Measurements from ENCODE around the gene POTEE. TPM values are rescaled to one million over a fixed set of nuclear protein-coding genes. Genes with fewer than 3 reads are reported as not detected.
A peak's percentile ranks its signal among the peaks of the same experiment; 100 is the strongest.
"Not testable (repeated sequence)": the region's sequence is repeated elsewhere in the genome, so short reads cannot be mapped to it uniquely, and the experiment has no call there.

Gene POTEE
- total RNA-seq (2022) (7.6 and 8.0 TPM in 2 replicates), Bru-seq, nascent RNA (percentile 72 among the genes with signal in this experiment), BruChase-seq, experiment 1, labeled RNA remaining after a 2-hour chase (percentile 89 among the genes with signal in this experiment), BruChase-seq, experiment 2, labeled RNA remaining after a 6-hour chase (percentile 89 among the genes with signal in this experiment)
- long read RNA-seq: 0 reads

- H3K27me3 Mint-ChIP-seq (ENCODE audit: insufficient read depth, unreplicated experiment): peaks cover 16% of the 10 kb centered on the region
- H3K36me3 Mint-ChIP-seq (ENCODE audit: insufficient read depth, unreplicated experiment); H3K9me3 ChIP-seq; H3K27me3 ChIP-seq (replicated peaks; ENCODE audit: control insufficient read depth, insufficient read depth, low read length); H3K4me1 Mint-ChIP-seq (ENCODE audit: low read depth, unreplicated experiment); H3K9me3 Mint-ChIP-seq (ENCODE audit: unreplicated experiment); H3K4me1 ChIP-seq; BruUV-seq (replicated peaks); H3K36me3 ChIP-seq (ENCODE audit: control insufficient read depth, insufficient read depth, low read length); intact Hi-C loops (cut with micrococcal nuclease; ENCODE audit: unreplicated experiment): not testable (repeated sequence)
- DNase-seq: peak; percentile 34 to 40
- ChIA-PET POLR2A (interaction anchor here (0.7 kb wide), 1 partner anchor 1080 kb away, joined by 19 read pairs; the partner anchor contains the start of gene POTEF), CTCF (interaction anchor here (0.6 kb wide), 1 partner anchor 1080 kb away, joined by 5 read pairs; the partner anchor contains the start of gene POTEF)
- peak within 1 kb of the TSS; percentile 88 for H3K27ac Mint-ChIP-seq (ENCODE audit: unreplicated experiment)
- peak within 1 kb of the TSS; percentile 41 for H3K4me3 ChIP-seq (ENCODE audit: low read depth, low read length)
- H3K4me3 Mint-ChIP-seq (ENCODE audit: unreplicated experiment): peak within 1 kb of the TSS; percentile 82
These were observed at the start of gene POTEE for GRCh38 chr2:131209030-131209772. Gene POTEE, plus strand, starts transcription at chr2:131209536. Its CDS starts 8,867 bp downstream, at chr2:131218403.

- H3K27ac Mint-ChIP-seq (ENCODE audit: unreplicated experiment); H3K36me3 Mint-ChIP-seq (ENCODE audit: insufficient read depth, unreplicated experiment); H3K4me3 ChIP-seq (ENCODE audit: low read depth, low read length); H3K4me1 ChIP-seq; H3K27me3 Mint-ChIP-seq (ENCODE audit: insufficient read depth, unreplicated experiment); H3K9me3 Mint-ChIP-seq (ENCODE audit: unreplicated experiment); DNase-seq; CTCF ChIA-PET; H3K27me3 ChIP-seq (replicated peaks; ENCODE audit: control insufficient read depth, insufficient read depth, low read length); intact Hi-C loops (cut with micrococcal nuclease; ENCODE audit: unreplicated experiment); H3K4me1 Mint-ChIP-seq (ENCODE audit: low read depth, unreplicated experiment); POLR2A ChIA-PET; H3K4me3 Mint-ChIP-seq (ENCODE audit: unreplicated experiment); H3K36me3 ChIP-seq (ENCODE audit: control insufficient read depth, insufficient read depth, low read length); H3K9me3 ChIP-seq; BruUV-seq (replicated peaks): not testable (repeated sequence)
These were observed 43.8 kb upstream of the POTEE start for GRCh38 chr2:131165562-131165961.

DNA sequence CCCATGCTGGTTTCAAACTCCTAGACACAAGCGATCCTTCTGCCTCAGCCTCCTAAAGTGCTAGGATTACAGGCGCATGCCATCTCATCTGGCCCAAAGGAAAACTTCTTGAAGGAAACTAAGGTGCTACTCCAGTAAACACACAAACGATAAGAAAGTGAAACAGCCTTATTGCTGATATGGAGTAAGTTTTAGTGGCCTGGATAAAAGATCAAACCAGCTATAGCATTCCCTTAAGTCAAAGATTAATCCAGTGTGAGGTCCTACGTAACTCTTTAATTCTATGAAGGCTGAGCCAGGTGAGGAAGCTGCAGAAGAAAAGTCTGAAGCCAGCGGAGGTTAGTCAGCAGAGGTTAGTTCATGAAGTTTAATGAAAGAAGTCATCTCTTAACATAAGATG is 40.8 kb upstream of the POTEE start:
- no peaks in the 10 kb centered on the region for H3K4me1 ChIP-seq
- TF ChIP-seq CTCF (IDR thresholded peaks at IDR 0.05; ENCODE audit: insufficient read depth in 1 of 2, low read depth in 1 of 2, low read length in 1 of 2, severe bottlenecking in 1 of 2, unreplicated experiment in 1 of 2): no peak
- peaks cover 5% of the 10 kb centered on the region for H3K27me3 Mint-ChIP-seq (ENCODE audit: insufficient read depth, unreplicated experiment)
- H3K36me3 Mint-ChIP-seq (ENCODE audit: insufficient read depth, unreplicated experiment): no peaks in the 10 kb centered on the region
- BruUV-seq (replicated peaks): no TSS peak
- no peaks in the 10 kb centered on the region for H3K9me3 ChIP-seq
- no peaks in the 10 kb centered on the region for H3K9me3 Mint-ChIP-seq (ENCODE audit: unreplicated experiment)
- H3K27me3 ChIP-seq (replicated peaks; ENCODE audit: control insufficient read depth, insufficient read depth, low read length): no peaks in the 10 kb centered on the region
- DNase-seq: no peak
- peaks cover 5% of the 10 kb centered on the region for H3K4me1 Mint-ChIP-seq (ENCODE audit: low read depth, unreplicated experiment)
- ChIA-PET POLR2A (no interaction called here), CTCF (no interaction called here)
- H3K4me3 Mint-ChIP-seq (ENCODE audit: unreplicated experiment): no peak overlapping the region
- H3K36me3 ChIP-seq (ENCODE audit: control insufficient read depth, insufficient read depth, low read length): no peaks in the 10 kb centered on the region
- H3K27ac Mint-ChIP-seq (ENCODE audit: unreplicated experiment): no peak overlapping the region
- intact Hi-C loops (cut with micrococcal nuclease; ENCODE audit: unreplicated experiment): no loop called here
- no peak overlapping the region for H3K4me3 ChIP-seq (ENCODE audit: low read depth, low read length)

DNA sequence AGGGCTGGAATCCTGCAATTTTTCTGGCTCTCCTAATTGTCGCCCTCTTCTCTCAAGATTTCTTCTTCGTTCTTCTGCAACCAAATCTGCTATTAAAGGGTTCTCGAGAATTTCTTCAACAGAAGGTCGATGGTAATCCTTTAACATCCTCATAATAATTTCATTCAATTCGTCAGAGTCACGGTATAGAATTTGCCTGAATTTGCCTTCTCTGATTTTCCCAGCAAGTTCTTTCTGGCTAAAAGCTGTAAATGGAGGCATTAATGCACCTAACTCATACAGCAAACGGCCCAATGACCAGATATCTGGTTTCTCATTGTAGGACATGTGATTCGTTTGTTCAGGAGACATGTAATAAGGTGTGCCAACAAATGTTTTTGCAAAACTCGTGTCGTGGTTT is 31.3 kb upstream of the POTEE start:
- CTCF ChIA-PET; H3K4me3 ChIP-seq (ENCODE audit: low read depth, low read length); H3K27ac Mint-ChIP-seq (ENCODE audit: unreplicated experiment); H3K9me3 Mint-ChIP-seq (ENCODE audit: unreplicated experiment); POLR2A ChIA-PET; H3K27me3 ChIP-seq (replicated peaks; ENCODE audit: control insufficient read depth, insufficient read depth, low read length); H3K4me1 Mint-ChIP-seq (ENCODE audit: low read depth, unreplicated experiment); H3K9me3 ChIP-seq; intact Hi-C loops (cut with micrococcal nuclease; ENCODE audit: unreplicated experiment); BruUV-seq (replicated peaks); H3K36me3 Mint-ChIP-seq (ENCODE audit: insufficient read depth, unreplicated experiment); H3K4me1 ChIP-seq; DNase-seq; H3K36me3 ChIP-seq (ENCODE audit: control insufficient read depth, insufficient read depth, low read length); H3K4me3 Mint-ChIP-seq (ENCODE audit: unreplicated experiment): not testable (repeated sequence)
- peaks cover 20% of the 10 kb centered on the region for H3K27me3 Mint-ChIP-seq (ENCODE audit: insufficient read depth, unreplicated experiment)

DNA sequence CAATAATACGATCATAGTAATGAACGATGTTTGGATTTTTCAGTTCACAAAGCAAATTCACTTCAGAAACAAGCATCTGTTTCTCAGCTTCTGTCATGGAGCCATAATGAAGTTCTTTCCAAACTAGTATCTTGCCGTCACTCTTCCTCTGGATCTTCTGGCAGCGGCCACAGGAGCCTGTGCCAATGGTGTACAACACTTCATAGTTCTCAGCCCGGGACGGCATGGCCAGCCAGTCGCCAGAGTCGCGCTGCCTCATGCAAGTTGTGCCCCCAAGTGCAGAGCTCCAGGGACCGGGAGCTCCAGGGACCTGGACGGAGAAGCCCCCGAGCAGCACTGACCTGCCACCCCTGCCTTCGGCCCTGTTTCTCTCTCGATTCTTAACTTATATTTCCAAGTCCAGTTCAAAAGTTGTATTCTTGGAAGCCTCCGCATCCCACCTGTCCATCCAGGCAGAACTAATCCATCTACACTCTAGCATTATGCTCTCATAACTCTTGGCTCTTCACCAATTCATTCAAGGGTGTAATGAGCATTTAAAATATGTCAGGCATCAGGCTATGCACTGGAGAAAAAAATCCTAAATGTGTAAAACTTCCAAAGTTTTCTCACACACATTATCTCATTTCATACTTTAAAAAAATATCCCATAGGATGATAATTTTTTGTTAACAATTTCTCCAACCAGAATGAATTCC is 30.5 kb upstream of the POTEE start:
- H3K4me1 ChIP-seq; H3K9me3 Mint-ChIP-seq (ENCODE audit: unreplicated experiment); H3K27me3 ChIP-seq (replicated peaks; ENCODE audit: control insufficient read depth, insufficient read depth, low read length); CTCF ChIA-PET; DNase-seq; H3K4me1 Mint-ChIP-seq (ENCODE audit: low read depth, unreplicated experiment); intact Hi-C loops (cut with micrococcal nuclease; ENCODE audit: unreplicated experiment); H3K27ac Mint-ChIP-seq (ENCODE audit: unreplicated experiment); H3K4me3 Mint-ChIP-seq (ENCODE audit: unreplicated experiment); H3K4me3 ChIP-seq (ENCODE audit: low read depth, low read length); H3K36me3 ChIP-seq (ENCODE audit: control insufficient read depth, insufficient read depth, low read length); H3K36me3 Mint-ChIP-seq (ENCODE audit: insufficient read depth, unreplicated experiment); POLR2A ChIA-PET; H3K9me3 ChIP-seq; BruUV-seq (replicated peaks): not testable (repeated sequence)
- peaks cover 20% of the 10 kb centered on the region for H3K27me3 Mint-ChIP-seq (ENCODE audit: insufficient read depth, unreplicated experiment)

- H3K4me1 ChIP-seq; H3K27me3 ChIP-seq (replicated peaks; ENCODE audit: control insufficient read depth, insufficient read depth, low read length); H3K36me3 Mint-ChIP-seq (ENCODE audit: insufficient read depth, unreplicated experiment); DNase-seq; POLR2A ChIA-PET; CTCF ChIA-PET; H3K9me3 Mint-ChIP-seq (ENCODE audit: unreplicated experiment); intact Hi-C loops (cut with micrococcal nuclease; ENCODE audit: unreplicated experiment); BruUV-seq (replicated peaks); H3K27ac Mint-ChIP-seq (ENCODE audit: unreplicated experiment); H3K4me3 Mint-ChIP-seq (ENCODE audit: unreplicated experiment); H3K4me1 Mint-ChIP-seq (ENCODE audit: low read depth, unreplicated experiment); H3K9me3 ChIP-seq; H3K36me3 ChIP-seq (ENCODE audit: control insufficient read depth, insufficient read depth, low read length); H3K4me3 ChIP-seq (ENCODE audit: low read depth, low read length): not testable (repeated sequence)
- H3K27me3 Mint-ChIP-seq (ENCODE audit: insufficient read depth, unreplicated experiment): peaks cover 14% of the 10 kb centered on the region
These were observed 27.9 kb upstream of the POTEE start for GRCh38 chr2:131181451-131181850.

Measured in Caco-2 (cell line).